C4-2B (cell line): ENCODE results near the gene NFAM1.

Experiments
- H3K27ac ChIP-seq: fragments of 450-650 bp; 2 replicates; pipeline ENCODE4 v1.5.1; 2017
- ZFX ChIP-seq: fragments of 450-650 bp; IDR thresholded peaks from 2 replicates; pipeline ENCODE4 v1.6.1; 2017
- TF ChIP-seq, protein P1 (sequence below): fragments of 450-650 bp; conservative IDR thresholded peaks from 2 replicates; pipeline ENCODE4 v1.5.1; 2017; ENCODE audit warnings: mild to moderate bottlenecking

NFAM1 gene

DNA sequence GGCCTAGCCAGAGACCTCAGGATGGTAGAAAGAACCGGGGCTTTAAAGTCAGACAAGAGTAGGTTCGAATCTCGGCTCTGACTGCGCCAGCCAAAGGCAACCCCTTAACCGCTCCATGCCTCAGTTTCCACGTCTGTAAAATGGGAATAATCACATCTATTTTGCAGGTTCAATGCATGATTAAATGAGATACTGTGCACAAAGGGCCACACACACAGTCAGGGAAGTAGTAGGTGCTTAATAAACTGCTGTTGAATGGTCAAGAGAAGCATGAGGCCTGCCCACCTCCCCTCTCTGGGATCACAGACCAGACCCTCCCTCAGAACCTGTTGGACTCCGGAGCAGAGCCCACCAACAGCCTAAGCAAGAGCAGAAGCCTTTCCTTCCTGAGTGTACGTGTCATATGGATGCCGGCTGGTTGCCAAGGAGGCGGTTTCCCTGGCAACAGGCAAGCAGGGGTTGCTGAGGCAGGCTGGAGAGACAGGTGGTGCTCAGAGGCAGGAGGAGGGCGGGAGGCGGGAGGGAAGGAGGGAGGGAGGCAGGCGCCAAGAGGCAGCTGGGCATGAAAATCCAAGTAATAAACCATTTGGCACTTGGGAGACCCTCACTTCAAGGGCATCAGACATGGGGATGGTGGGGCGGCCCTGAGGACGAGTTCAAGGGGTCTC lies 43.9 kb downstream of the NFAM1 start:
- TF ChIP-seq ZFX, result no peak
- no peak overlapping the region for H3K27ac ChIP-seq

DNA sequence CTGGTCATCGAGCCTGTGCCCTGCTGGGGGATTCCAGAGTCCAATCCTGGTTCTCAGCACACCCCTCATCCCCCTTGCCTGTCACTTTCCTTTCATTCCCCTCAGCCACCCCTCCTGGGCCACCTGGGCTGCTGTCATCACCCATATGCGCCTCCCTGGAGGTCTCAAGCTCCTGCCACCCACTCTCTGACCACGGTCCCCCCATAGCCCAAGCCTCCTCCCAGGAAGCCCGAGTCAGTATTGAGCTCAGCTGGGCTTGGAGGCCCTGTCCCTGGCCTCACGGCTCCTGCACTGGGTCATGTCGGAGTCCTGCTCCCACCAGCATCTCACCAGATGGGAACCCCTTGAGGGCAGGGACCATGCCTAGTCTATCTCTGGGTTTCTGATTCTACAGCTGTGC lies 44.6 kb downstream of the NFAM1 start:
- no peak overlapping the region for H3K27ac ChIP-seq
- no peak for TF ChIP-seq ZFX
- TF ChIP-seq, protein P1, sequence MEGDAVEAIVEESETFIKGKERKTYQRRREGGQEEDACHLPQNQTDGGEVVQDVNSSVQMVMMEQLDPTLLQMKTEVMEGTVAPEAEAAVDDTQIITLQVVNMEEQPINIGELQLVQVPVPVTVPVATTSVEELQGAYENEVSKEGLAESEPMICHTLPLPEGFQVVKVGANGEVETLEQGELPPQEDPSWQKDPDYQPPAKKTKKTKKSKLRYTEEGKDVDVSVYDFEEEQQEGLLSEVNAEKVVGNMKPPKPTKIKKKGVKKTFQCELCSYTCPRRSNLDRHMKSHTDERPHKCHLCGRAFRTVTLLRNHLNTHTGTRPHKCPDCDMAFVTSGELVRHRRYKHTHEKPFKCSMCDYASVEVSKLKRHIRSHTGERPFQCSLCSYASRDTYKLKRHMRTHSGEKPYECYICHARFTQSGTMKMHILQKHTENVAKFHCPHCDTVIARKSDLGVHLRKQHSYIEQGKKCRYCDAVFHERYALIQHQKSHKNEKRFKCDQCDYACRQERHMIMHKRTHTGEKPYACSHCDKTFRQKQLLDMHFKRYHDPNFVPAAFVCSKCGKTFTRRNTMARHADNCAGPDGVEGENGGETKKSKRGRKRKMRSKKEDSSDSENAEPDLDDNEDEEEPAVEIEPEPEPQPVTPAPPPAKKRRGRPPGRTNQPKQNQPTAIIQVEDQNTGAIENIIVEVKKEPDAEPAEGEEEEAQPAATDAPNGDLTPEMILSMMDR, result no peak

DNA sequence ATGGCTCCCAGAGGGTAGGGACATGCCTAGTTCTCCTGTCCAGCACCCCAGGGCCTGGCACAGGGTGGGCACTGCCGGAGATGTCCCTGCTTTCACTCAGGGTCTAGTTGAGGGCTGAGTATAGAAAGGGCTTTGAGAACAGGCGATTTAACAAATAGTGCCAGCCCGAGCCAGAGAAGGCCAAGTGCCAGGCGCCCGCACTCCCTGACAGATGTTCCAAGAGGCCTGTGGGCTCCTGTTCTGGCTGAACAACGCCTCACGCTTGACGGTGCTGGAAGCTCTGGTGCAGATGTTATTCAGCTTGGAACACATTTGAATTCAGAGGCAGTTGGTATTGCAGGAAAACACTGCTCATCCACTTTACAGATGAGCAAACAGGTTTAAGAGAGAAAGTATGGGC lies 46.5 kb downstream of the NFAM1 start:
- H3K27ac ChIP-seq, result no peak overlapping the region

DNA sequence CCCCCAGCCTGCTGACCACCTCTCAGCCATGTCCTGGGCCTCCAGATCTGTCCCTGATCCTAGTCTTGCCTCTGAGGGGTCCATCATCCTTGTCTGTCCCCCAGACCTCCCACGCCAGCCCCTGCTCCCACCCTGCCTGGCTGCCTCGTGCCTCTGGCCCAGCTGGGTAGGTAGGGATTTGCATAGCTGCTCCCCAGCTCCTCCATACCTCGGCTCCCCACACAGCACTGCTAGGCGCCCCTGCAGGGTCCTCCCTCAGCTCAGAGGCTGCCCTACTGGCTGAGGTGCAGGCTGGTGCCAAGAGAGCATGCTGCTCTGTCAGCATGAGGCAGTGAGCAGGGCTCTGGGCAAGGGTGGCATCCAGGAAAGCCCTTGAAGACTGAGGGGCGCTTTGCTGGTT lies 47.7 kb downstream of the NFAM1 start:
- TF ChIP-seq ZFX, result no peak
- TF ChIP-seq, protein P1, result no peak
- no peak overlapping the region for H3K27ac ChIP-seq

More for the DNA sequence above, 46.5 kb downstream of the NFAM1 start:
- TF ChIP-seq, protein P1, result no peak
- no peak for TF ChIP-seq ZFX

DNA sequence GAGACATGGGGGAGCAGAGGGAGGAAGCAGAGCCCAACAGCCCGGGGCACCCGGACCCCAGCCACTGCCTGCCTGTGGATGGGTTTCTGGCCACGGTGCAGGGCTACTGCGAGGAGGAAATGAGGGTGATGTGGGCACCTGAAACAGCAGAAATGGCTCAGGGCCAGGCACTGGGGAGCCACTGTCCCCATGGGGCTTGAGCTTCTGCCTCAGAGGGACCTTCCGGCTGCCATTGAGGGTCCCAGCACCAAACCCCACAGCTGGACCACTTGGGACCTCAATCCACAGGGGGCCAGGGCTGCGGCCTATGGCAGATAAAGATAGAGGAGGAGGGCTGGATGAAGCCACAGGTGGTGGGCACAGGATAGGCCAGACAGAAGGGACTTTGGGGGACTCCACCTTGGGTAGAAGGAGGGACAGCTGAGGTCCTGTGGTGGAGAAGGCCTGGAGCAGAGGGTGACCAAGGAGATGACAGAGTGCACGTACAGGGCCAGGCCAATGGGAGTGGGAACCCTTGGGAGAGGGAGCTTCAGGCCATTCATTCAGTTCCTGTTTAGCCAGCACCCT lies 48.3 kb downstream of the NFAM1 start:
- TF ChIP-seq ZFX, result no peak
- TF ChIP-seq, protein P1, result no peak
- no peak overlapping the region for H3K27ac ChIP-seq

DNA sequence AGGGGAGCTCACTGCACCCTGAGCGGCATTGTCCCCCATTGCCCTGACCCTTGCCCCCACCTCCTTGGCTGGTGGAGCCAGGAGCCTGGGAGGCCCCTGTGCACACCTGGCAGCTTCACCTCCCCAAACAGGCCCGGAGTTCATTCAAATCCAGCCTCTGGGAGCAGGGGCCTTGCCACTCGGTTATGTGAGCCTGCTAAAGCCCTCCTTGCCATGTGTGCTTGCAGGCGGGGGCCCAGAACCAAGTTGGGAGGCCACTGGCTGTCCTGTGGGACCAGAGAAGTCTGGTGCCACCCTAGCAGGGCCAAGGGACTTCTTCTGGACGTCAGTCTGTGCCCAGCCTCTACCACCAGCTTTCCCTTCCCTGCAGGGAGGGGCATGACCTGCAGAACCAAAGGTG lies 48.9 kb downstream of the NFAM1 start:
- H3K27ac ChIP-seq, result no peak overlapping the region

DNA sequence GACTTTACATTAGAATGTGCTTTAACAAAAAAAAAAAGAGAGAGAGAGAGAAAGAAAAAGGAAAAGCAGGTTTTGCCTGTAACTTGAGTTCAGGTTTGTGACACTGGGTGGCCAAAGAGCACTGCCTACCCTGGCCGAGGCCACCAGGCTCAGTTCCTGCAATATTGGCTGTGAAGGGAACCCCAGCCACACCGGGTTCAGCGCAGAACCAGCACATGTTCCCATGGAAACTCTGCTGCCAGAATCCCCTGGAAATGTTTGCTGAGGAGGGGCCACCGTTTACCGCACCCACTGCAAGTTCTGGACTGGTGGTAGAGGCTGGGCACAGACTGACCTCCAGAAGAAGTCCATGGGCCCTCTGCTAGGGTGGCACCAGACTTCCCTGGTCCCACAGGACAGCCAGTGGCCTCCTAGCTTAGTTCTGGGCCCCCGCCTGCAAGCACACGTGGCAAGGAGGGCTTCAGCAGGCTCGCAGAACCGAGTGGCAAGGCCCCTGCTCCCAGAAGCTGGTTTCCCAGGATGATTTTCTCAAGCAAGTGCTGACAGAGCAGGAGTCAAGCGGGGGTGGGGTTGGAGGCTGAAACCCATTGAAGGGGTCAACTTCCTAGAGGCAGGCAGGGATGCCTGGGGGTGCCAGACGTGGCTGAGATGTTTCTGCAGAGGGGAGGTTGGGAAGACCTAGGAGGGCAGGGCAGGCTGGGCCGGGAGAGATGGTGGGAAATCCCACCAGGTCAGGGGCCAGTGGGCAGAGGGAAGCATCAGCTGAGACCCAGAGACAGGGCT lies 51.2 kb downstream of the NFAM1 start:
- no peak overlapping the region for H3K27ac ChIP-seq
- TF ChIP-seq, protein P1, result no peak
- no peak for TF ChIP-seq ZFX

More for the DNA sequence above, 48.9 kb downstream of the NFAM1 start:
- TF ChIP-seq, protein P1, result no peak
- TF ChIP-seq ZFX, result no peak
